Lower leg skin (tissue), 4 donors: ENCODE results near the gene INPP4B. TPM values are rescaled to one million over a fixed set of nuclear protein-coding genes. Genes with fewer than 3 reads are reported as not detected.

Experiments used
- DNase-seq, 2 donors: peaks; one replicate each; pipeline ENCODE4 v3.0.0-alpha.2; 2019; ENCODE audit warnings: low spot score in 2 of 2
- H3K4me3 ChIP-seq: fragments of 200-600 bp; sonication (generic); 2 replicates; pipeline ENCODE4 v1.5.1; 2017; ENCODE audit warnings: mild to moderate bottlenecking, low read depth; ENCODE audit not compliant: poor library complexity, severe bottlenecking
- POLR2A ChIP-seq, 2 donors: fragments of 450-650 bp; IDR thresholded peaks; one replicate each; pipeline ENCODE4 v1.6.1; 2016 to 2017; ENCODE audit warnings: antibody characterized with exemption in 2 of 2, mild to moderate bottlenecking in 1 of 2, moderate library complexity in 1 of 2
- WGBS, 2 donors: methylation state at CpG; one replicate each; pipeline ENCODE4 v1.1.5; 2018; 5-methylcytosine and 5-hydroxymethylcytosine counted together
- intact Hi-C: fragments of 100-400 bp; cut with DNase I; formaldehyde crosslinking; loops from one replicate; pipeline ENCODE4 v1.15.0; 2023; ENCODE audit warnings: low total_unique reads
- total RNA-seq, 4 donors: library from RNA; depleted of rRNA; stranded (reverse); fragments of >200 nt; gene quantifications; one replicate each; pipeline ENCODE4 v1.1.0, GENCODE V29; 2016
- TF ChIP-seq, protein P1 (sequence below), 3 donors: fragments of 450-650 bp; IDR thresholded peaks; one replicate each; pipeline ENCODE4 v1.5.1; 2016; ENCODE audit warnings: antibody characterized with exemption in 3 of 3, mild to moderate bottlenecking in 3 of 3, moderate library complexity in 2 of 3

INPP4B gene
- total RNA-seq, 4 donors from 2014 or later = 7.6 to 18.5 (median 17.6) TPM

DNA sequence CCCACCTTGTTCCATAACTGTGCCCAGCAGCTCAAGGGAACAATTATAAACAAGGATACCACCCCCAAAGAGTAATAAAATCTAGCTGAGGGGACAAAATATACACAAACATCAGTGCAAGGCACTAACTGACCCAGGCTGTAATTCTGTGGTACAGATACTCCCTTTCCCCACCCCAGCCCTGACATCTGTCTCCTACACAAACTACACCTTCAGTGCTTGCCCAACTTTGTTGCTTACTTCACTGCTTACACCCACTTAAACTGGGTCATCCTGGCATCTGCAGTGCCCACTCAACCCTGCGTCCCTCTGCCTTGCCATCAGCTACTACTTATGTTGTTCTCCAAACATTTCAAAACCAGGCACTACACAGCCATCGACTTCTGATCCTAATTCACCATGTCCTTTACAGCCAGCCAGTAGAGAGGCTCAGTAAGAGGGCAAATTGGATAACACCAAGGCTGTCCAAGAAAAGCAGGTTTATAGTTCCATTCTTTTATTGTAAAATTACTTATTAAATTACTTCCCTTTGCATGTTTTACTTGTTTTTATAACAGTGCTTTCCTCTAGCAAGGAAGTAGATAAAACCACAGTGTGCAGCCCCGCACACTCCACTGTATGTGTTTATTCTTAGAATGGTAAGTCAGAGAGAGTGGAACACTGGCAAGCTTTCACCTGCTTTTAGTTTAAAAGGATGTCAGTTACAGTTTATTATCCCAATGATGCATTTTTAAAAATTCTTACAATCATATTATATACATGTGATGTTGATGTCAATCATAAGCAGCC is 149.6 kb downstream of the INPP4B start:
- TF ChIP-seq, protein P1, sequence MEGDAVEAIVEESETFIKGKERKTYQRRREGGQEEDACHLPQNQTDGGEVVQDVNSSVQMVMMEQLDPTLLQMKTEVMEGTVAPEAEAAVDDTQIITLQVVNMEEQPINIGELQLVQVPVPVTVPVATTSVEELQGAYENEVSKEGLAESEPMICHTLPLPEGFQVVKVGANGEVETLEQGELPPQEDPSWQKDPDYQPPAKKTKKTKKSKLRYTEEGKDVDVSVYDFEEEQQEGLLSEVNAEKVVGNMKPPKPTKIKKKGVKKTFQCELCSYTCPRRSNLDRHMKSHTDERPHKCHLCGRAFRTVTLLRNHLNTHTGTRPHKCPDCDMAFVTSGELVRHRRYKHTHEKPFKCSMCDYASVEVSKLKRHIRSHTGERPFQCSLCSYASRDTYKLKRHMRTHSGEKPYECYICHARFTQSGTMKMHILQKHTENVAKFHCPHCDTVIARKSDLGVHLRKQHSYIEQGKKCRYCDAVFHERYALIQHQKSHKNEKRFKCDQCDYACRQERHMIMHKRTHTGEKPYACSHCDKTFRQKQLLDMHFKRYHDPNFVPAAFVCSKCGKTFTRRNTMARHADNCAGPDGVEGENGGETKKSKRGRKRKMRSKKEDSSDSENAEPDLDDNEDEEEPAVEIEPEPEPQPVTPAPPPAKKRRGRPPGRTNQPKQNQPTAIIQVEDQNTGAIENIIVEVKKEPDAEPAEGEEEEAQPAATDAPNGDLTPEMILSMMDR (IDR thresholded peaks at IDR 0.05) = no peak
- TF ChIP-seq POLR2A (IDR thresholded peaks at IDR 0.05) = no peak
- H3K4me3 ChIP-seq = no peak overlapping the region
- WGBS, 2 donors = 76 to 81% methylated on average over 3 of the region's 3 CpGs
- intact Hi-C loops = loop anchor here (2.0 kb wide), 1 partner anchor 22 kb away; no protein-coding TSS in a partner anchor
- no peak for DNase-seq

DNA sequence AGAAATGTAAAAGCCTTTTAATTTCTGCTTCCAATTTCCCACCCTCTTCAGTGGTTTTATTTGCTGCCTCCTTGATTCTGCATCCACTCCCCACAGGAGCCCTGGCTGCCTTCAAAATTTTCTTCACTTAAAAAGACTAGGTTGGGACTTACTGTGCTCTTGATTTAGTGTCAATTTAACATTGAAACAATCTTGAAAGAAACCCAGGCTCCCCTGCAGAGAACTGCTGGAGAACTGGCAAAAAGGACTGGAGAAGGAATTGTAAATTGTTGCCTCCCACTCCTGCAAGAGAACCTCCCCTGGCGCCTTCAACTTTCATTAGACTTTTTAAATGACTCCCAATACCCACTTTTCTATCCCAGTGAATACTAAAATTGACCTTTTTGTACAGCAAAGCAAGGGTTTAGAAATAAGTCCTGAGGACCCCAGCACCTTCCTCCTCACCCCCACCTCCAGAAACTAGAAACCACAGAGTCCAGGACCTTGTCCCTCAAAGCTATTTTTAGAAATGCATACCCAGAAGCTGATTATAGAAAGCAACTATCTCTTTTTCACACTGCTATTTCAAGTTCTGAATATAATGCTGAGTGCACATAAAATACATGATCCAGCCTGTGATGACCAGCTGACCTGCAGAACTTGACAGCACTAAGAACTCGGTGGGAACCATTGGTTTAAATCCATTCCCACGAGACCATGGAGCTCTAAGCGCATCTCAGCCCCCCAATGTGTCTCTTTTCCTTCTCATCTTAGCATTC is 155.5 kb downstream of the INPP4B start:
- no peak for TF ChIP-seq POLR2A (IDR thresholded peaks at IDR 0.05)
- TF ChIP-seq, protein P1 (IDR thresholded peaks at IDR 0.05) = no peak
- DNase-seq = no peak
- H3K4me3 ChIP-seq = no peak overlapping the region
- intact Hi-C loops = no loop called here
- 90 to 93% methylated on average over 4 of the region's 4 CpGs for WGBS, 2 donors

- no peak for DNase-seq
- TF ChIP-seq, protein P1 (IDR thresholded peaks at IDR 0.05) = no peak
- no peak for TF ChIP-seq POLR2A (IDR thresholded peaks at IDR 0.05)
- no peak overlapping the region for H3K4me3 ChIP-seq
- 90 to 91% methylated on average over 6 of the region's 6 CpGs for WGBS, 2 donors
- intact Hi-C loops = no loop called here
Measured at GRCh38 chr4:142687547-142688275, 158.4 kb downstream of the INPP4B start.

DNA sequence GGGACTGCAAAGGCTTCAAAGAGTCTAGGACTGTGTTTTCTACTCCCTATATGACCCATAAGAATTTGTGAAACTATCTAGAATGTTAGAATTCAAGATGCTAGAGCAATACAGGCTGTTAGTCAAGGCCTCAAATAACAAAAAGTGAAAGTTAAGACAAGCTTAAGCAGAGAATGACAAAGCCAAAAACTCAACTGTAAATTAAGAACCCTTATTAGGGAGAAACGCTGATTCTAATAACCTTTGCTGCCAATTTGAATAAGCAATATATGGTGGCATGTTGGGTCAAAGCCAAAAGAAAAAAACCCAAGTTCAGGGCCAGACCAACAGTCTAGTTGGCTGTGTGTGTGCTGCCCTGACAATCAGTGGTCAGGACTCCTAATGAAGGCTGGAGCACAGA is 160.0 kb downstream of the INPP4B start:
- H3K4me3 ChIP-seq = no peak overlapping the region
- intact Hi-C loops = no loop called here
- no peak for TF ChIP-seq POLR2A (IDR thresholded peaks at IDR 0.05)
- TF ChIP-seq, protein P1 (IDR thresholded peaks at IDR 0.05) = no peak
- DNase-seq = no peak
- WGBS, 2 donors = 36 to 53% methylated on average over 1 of the region's 1 CpG

DNA sequence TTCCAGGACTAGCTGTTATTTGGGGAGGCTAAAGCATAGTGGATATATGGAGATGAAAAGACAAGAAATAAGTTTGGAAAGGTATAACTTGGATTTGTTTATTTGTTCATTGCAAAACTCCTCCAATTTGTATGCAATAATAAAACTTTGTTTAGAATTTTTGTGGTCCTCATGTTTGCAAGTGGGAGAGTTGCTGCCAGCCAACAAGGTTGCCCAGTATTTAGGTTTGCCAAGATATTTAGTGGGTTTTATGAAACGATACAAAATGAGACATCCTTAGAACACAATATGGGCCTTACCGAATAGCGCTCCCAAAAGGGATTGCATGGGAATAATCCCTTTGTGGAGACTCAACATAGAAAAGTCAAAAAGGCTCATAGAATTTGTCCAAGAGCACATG is 162.1 kb downstream of the INPP4B start:
- H3K4me3 ChIP-seq = no peak overlapping the region
- TF ChIP-seq POLR2A (IDR thresholded peaks at IDR 0.05) = no peak
- TF ChIP-seq, protein P1 (IDR thresholded peaks at IDR 0.05) = no peak
- intact Hi-C loops = no loop called here
- WGBS, 2 donors = 88 to 90% methylated on average over 3 of the region's 3 CpGs
- DNase-seq = no peak
